Neural progenitor cell (in vitro differentiated cells): ENCODE data around the gene ANXA2R. TPM values are rescaled to one million over a fixed set of nuclear protein-coding genes. Genes with fewer than 3 reads are reported as not detected.
A peak's percentile ranks its signal among the peaks of the same experiment; 100 is the strongest.

Experiments used
- DNase-seq: peaks from one replicate; pipeline ENCODE4 v3.0.0-alpha.2; 2016; ENCODE audit warnings: low spot score
- H2AFZ ChIP-seq: fragments of 200-600 bp; sonication (generic); replicated peaks from 2 replicates; pipeline ENCODE4 v1.6.1; 2016; ENCODE audit warnings: antibody characterized with exemption
- H3F3A ChIP-seq: fragments of 200-600 bp; sonication (generic); 2 replicates; pipeline ENCODE4 v1.6.1; 2016; ENCODE audit warnings: antibody characterized with exemption, low read depth
- H3K27ac ChIP-seq: fragments of 200-600 bp; sonication (generic); 2 replicates; pipeline ENCODE4 v1.5.1; 2016; ENCODE audit warnings: mild to moderate bottlenecking
- H3K27me3 ChIP-seq: fragments of 200-600 bp; sonication (generic); 2 replicates; pipeline ENCODE4 v1.6.1; 2016; ENCODE audit warnings: mild to moderate bottlenecking, moderate library complexity
- H3K36me3 ChIP-seq: fragments of 200-600 bp; sonication (generic); 2 replicates; pipeline ENCODE4 v1.5.1; 2016
- H3K4me1 ChIP-seq: fragments of 200-600 bp; sonication (generic); 2 replicates; pipeline ENCODE4 v1.6.1; 2016; ENCODE audit warnings: mixed run types
- H3K4me2 ChIP-seq: fragments of 200-600 bp; sonication (generic); 2 replicates; pipeline ENCODE4 v1.6.1; 2016
- H3K4me3 ChIP-seq: fragments of 200-600 bp; sonication (generic); 2 replicates; pipeline ENCODE4 v1.5.1; 2016
- H3K79me2 ChIP-seq: fragments of 200-600 bp; sonication (generic); 2 replicates; pipeline ENCODE4 v1.6.1; 2016; ENCODE audit warnings: low read depth
- H3K9ac ChIP-seq: fragments of 200-600 bp; sonication (generic); 2 replicates; pipeline ENCODE4 v1.6.1; 2016
- H3K9me3 ChIP-seq: fragments of 200-600 bp; sonication (generic); 2 replicates; pipeline ENCODE4 v1.5.1; 2016; ENCODE audit warnings: low read depth
- H4K20me1 ChIP-seq: fragments of 200-600 bp; sonication (generic); 2 replicates; pipeline ENCODE4 v1.6.1; 2016; ENCODE audit warnings: low read depth
- H3K27ac Mint-ChIP-seq: 3 replicates; pipeline ENCODE4 v1.8.0; 2021; ENCODE audit warnings: mixed read lengths
- H3K27me3 Mint-ChIP-seq: 2 replicates; pipeline ENCODE4 v1.8.0; 2022; ENCODE audit warnings: low read depth, mild to moderate bottlenecking, inconsistent platforms, moderate library complexity, mixed read lengths; ENCODE audit not compliant: insufficient read depth
- H3K36me3 Mint-ChIP-seq: 3 replicates; pipeline ENCODE4 v1.8.0; 2021; ENCODE audit warnings: mixed read lengths
- H3K4me1 Mint-ChIP-seq: 3 replicates; pipeline ENCODE4 v1.8.0; 2021; ENCODE audit warnings: mixed read lengths
- H3K4me3 Mint-ChIP-seq: 3 replicates; pipeline ENCODE4 v1.8.0; 2021; ENCODE audit warnings: mild to moderate bottlenecking, moderate library complexity, mixed read lengths
- H3K9me3 Mint-ChIP-seq: 3 replicates; pipeline ENCODE4 v1.8.0; 2020; ENCODE audit warnings: mixed read lengths
- CTCF ChIP-seq: fragments of 200-600 bp; sonication (generic); IDR thresholded peaks from 2 replicates; pipeline ENCODE4 v1.5.1; 2017; ENCODE audit warnings: antibody characterized with exemption, mild to moderate bottlenecking
- EZH2 ChIP-seq: fragments of 200-600 bp; sonication (generic); IDR thresholded peaks from 2 replicates; pipeline ENCODE4 v1.6.1; 2017; ENCODE audit warnings: antibody characterized with exemption, mild to moderate bottlenecking, moderate library complexity
- EZH2phosphoT487 ChIP-seq: fragments of 200-600 bp; sonication (generic); IDR thresholded peaks from 2 replicates; pipeline ENCODE4 v1.6.1; 2017; ENCODE audit warnings: antibody characterized with exemption
- total RNA-seq: library from RNA; depleted of rRNA; stranded (reverse); fragments of >200 nt; gene quantifications from 2 replicates; pipeline ENCODE4 v1.2.3, GENCODE V29; 2015; ENCODE audit warnings: low replicate concordance

Gene ANXA2R
- total RNA-seq, 1 donor from 2014 or later: 0.17 TPM

GRCh38 chr5:43007246-43007910, 32.7 kb downstream of the ANXA2R start:
- peaks cover 90% of the 10 kb centered on the region for H3K27me3 ChIP-seq

GRCh38 chr5:43006424-43007202, 33.5 kb downstream of the ANXA2R start:
- Histone ChIP-seq H3K9ac (no peak overlapping the region), H3K4me3 (no peak overlapping the region), H3K36me3 (no peaks in the 10 kb centered on the region), H3K9me3 (no peaks in the 10 kb centered on the region), H3K4me1 (no peaks in the 10 kb centered on the region), H3K27me3 (peaks cover 90% of the 10 kb centered on the region), H3K79me2 (no peaks in the 10 kb centered on the region), H3F3A (peaks cover 23% of the 10 kb centered on the region), H3K4me2 (no peak overlapping the region), H2AFZ (no peak overlapping the region), H4K20me1 (no peaks in the 10 kb centered on the region), H3K27ac (no peak overlapping the region)
- no peak for DNase-seq
- Mint-ChIP-seq H3K4me1 (peaks cover 7% of the 10 kb centered on the region), H3K36me3 (no peaks in the 10 kb centered on the region), H3K9me3 (no peaks in the 10 kb centered on the region), H3K4me3 (peak overlapping the region; percentile 91), H3K27ac (no peak overlapping the region), H3K27me3 (peaks cover 83% of the 10 kb centered on the region)
- TF ChIP-seq EZH2: no peak
- TF ChIP-seq CTCF: no peak
- no peak for TF ChIP-seq EZH2phosphoT487

More at GRCh38 chr5:43007246-43007910, 32.7 kb downstream of the ANXA2R start:
- peak; percentile 90 for DNase-seq
- Histone ChIP-seq H3K9ac (no peak overlapping the region), H4K20me1 (no peaks in the 10 kb centered on the region), H3K4me1 (no peaks in the 10 kb centered on the region), H2AFZ (peak overlapping the region; percentile 91), H3K79me2 (no peaks in the 10 kb centered on the region), H3K4me2 (peak overlapping the region; percentile 65), H3K4me3 (peak overlapping the region; percentile 41), H3K9me3 (no peaks in the 10 kb centered on the region), H3K36me3 (no peaks in the 10 kb centered on the region), H3F3A (peaks cover 23% of the 10 kb centered on the region), H3K27ac (no peak overlapping the region)
- TF ChIP-seq EZH2phosphoT487 (no peak), EZH2 (peak; percentile 4), CTCF (no peak)
- Mint-ChIP-seq H3K36me3 (no peaks in the 10 kb centered on the region), H3K4me1 (peaks cover 7% of the 10 kb centered on the region), H3K27me3 (peaks cover 82% of the 10 kb centered on the region), H3K4me3 (peak overlapping the region; percentile 91), H3K27ac (peak overlapping the region; percentile 89), H3K9me3 (no peaks in the 10 kb centered on the region)

GRCh38 chr5:43005031-43005430, 35.1 kb downstream of the ANXA2R start:
- Mint-ChIP-seq H3K4me1 (peaks cover 14% of the 10 kb centered on the region), H3K4me3 (no peak overlapping the region), H3K9me3 (no peaks in the 10 kb centered on the region), H3K36me3 (no peaks in the 10 kb centered on the region), H3K27me3 (peaks cover 82% of the 10 kb centered on the region), H3K27ac (no peak overlapping the region)
- Histone ChIP-seq H3K4me1 (peaks cover 6% of the 10 kb centered on the region), H3K4me2 (no peak overlapping the region), H3K9ac (no peak overlapping the region), H3K79me2 (no peaks in the 10 kb centered on the region), H3K4me3 (no peak overlapping the region), H3K27ac (no peak overlapping the region), H4K20me1 (no peaks in the 10 kb centered on the region), H2AFZ (no peak overlapping the region), H3K36me3 (no peaks in the 10 kb centered on the region), H3K27me3 (peaks cover 90% of the 10 kb centered on the region), H3F3A (peaks cover 36% of the 10 kb centered on the region), H3K9me3 (no peaks in the 10 kb centered on the region)
- DNase-seq: no peak
- no peak for TF ChIP-seq EZH2phosphoT487

- Histone ChIP-seq H3K9ac (no peak overlapping the region), H3K27ac (no peak overlapping the region), H3K4me2 (no peak overlapping the region), H3K79me2 (no peaks in the 10 kb centered on the region), H4K20me1 (no peaks in the 10 kb centered on the region), H2AFZ (no peak overlapping the region), H3F3A (peaks cover 20% of the 10 kb centered on the region), H3K4me3 (no peak overlapping the region), H3K4me1 (peaks cover 13% of the 10 kb centered on the region), H3K36me3 (no peaks in the 10 kb centered on the region), H3K27me3 (peaks cover 100% of the 10 kb centered on the region), H3K9me3 (no peaks in the 10 kb centered on the region)
- Mint-ChIP-seq H3K9me3 (no peaks in the 10 kb centered on the region), H3K4me3 (no peak overlapping the region), H3K36me3 (no peaks in the 10 kb centered on the region), H3K27me3 (peaks cover 80% of the 10 kb centered on the region), H3K27ac (no peak overlapping the region), H3K4me1 (peaks cover 11% of the 10 kb centered on the region)
- DNase-seq: no peak
- no peak for TF ChIP-seq EZH2phosphoT487
- no peak for TF ChIP-seq CTCF
- TF ChIP-seq EZH2: no peak
Observed at GRCh38 chr5:43001748-43002147, 38.4 kb downstream of the ANXA2R start.
